Measurements from ENCODE around the gene SPSB2.

The SPSB2 gene

GRCh38 chr12:6839482-6840201 lies 33.5 kb downstream of the SPSB2 start:
- Histone ChIP-seq H3K4me3 (ENCODE audit: low read depth in 1 of 2, low read length in 2 of 2) (no peak overlapping the region), H3K36me3 (ENCODE audit: insufficient read depth, low read length) (no peaks in the 10 kb centered on the region), H3K4me2 (ENCODE audit: insufficient read depth, low read length) (no peak overlapping the region), H3K9ac (ENCODE audit: low read depth, low read length) (no peak overlapping the region), H3K27ac (ENCODE audit: low read length) (no peak overlapping the region), H2AFZ (ENCODE audit: low read depth, low read length) (no peak overlapping the region), H3K79me2 (ENCODE audit: insufficient read depth, low read length) (no peaks in the 10 kb centered on the region), H3K4me1 (ENCODE audit: insufficient read depth, low read length) (no peaks in the 10 kb centered on the region), H3K27me3 (ENCODE audit: insufficient read depth, low read length, poor library complexity) (peaks cover 4% of the 10 kb centered on the region), H4K20me1 (ENCODE audit: insufficient read depth, low read length) (no peaks in the 10 kb centered on the region), H3K9me3 (ENCODE audit: insufficient read depth, low read length, severe bottlenecking) (no peaks in the 10 kb centered on the region)
- no peak for DNase-seq
- TF ChIP-seq CTCF (IDR thresholded peaks at IDR 0.05; ENCODE audit: borderline replicate concordance, extremely low read depth, low read length, poor library complexity, severe bottlenecking): no peak
- TF ChIP-seq EZH2 (IDR thresholded peaks at IDR 0.05; ENCODE audit: borderline replicate concordance, low read depth, low read length, severe bottlenecking): no peak
- ATAC-seq (ENCODE audit: insufficient read depth, low read depth): no peak

- H3K27ac ChIP-seq (ENCODE audit: low read length): no peak overlapping the region
- no peak for DNase-seq
- H2AFZ ChIP-seq (ENCODE audit: low read depth, low read length): no peak overlapping the region
- ATAC-seq (ENCODE audit: insufficient read depth, low read depth): no peak
- H3K9me3 ChIP-seq (ENCODE audit: insufficient read depth, low read length, severe bottlenecking): no peaks in the 10 kb centered on the region
- no peak overlapping the region for H3K4me3 ChIP-seq (ENCODE audit: low read depth in 1 of 2, low read length in 2 of 2)
- H4K20me1 ChIP-seq (ENCODE audit: insufficient read depth, low read length): no peaks in the 10 kb centered on the region
- no peaks in the 10 kb centered on the region for H3K79me2 ChIP-seq (ENCODE audit: insufficient read depth, low read length)
- no peaks in the 10 kb centered on the region for H3K36me3 ChIP-seq (ENCODE audit: insufficient read depth, low read length)
- no peak for TF ChIP-seq CTCF (IDR thresholded peaks at IDR 0.05; ENCODE audit: borderline replicate concordance, extremely low read depth, low read length, poor library complexity, severe bottlenecking)
- no peak for TF ChIP-seq EZH2 (IDR thresholded peaks at IDR 0.05; ENCODE audit: borderline replicate concordance, low read depth, low read length, severe bottlenecking)
- H3K27me3 ChIP-seq (ENCODE audit: insufficient read depth, low read length, poor library complexity): peaks cover 5% of the 10 kb centered on the region
- H3K4me2 ChIP-seq (ENCODE audit: insufficient read depth, low read length): no peak overlapping the region
- H3K4me1 ChIP-seq (ENCODE audit: insufficient read depth, low read length): no peaks in the 10 kb centered on the region
- H3K9ac ChIP-seq (ENCODE audit: low read depth, low read length): no peak overlapping the region
These were observed 34.2 kb downstream of the SPSB2 start for GRCh38 chr12:6838854-6839253.

DNA sequence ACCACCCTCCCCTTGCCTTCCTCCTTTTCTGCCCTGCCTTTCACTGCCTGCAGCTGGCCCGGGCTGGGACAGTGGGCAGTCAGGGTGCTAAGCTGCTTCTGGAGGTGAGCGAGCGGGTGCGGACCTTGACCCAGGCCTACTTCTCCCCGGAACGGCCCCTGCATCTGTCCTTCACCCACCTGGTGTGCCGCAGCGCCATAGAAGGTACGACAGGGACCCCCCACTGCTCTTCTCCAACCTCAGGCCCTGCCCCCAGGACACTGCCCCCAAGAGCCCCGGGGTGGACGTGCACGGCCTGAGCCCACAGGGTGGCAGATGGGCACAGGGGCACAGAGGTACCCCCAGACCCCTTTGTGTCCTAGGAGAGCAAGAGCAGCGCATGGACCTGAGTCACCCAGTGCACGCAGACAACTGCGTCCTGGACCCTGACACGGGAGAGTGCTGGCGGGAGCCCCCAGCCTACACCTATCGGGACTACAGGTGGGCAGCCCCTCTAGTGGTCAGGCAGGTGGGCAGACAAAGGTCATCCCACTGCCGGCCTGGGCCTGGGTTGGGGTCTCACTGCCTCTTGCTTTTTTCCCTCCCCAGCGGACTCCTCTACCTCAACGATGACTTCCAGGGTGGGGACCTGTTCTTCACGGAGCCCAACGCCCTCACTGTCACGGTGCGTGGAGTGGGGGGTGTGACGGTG lies 35.6 kb downstream of the SPSB2 start:
- Histone ChIP-seq H3K27ac (ENCODE audit: low read length) (no peak overlapping the region), H2AFZ (ENCODE audit: low read depth, low read length) (no peak overlapping the region), H3K4me1 (ENCODE audit: insufficient read depth, low read length) (no peaks in the 10 kb centered on the region)

More for the DNA sequence above, 35.6 kb downstream of the SPSB2 start:
- no peaks in the 10 kb centered on the region for H4K20me1 ChIP-seq (ENCODE audit: insufficient read depth, low read length)
- H3K9me3 ChIP-seq (ENCODE audit: insufficient read depth, low read length, severe bottlenecking): no peaks in the 10 kb centered on the region
- no peak for DNase-seq
- no peak for ATAC-seq (ENCODE audit: insufficient read depth, low read depth)
- TF ChIP-seq EZH2 (IDR thresholded peaks at IDR 0.05; ENCODE audit: borderline replicate concordance, low read depth, low read length, severe bottlenecking): no peak
- no peak for TF ChIP-seq CTCF (IDR thresholded peaks at IDR 0.05; ENCODE audit: borderline replicate concordance, extremely low read depth, low read length, poor library complexity, severe bottlenecking)
- H3K4me3 ChIP-seq (ENCODE audit: low read depth in 1 of 2, low read length in 2 of 2): no peak overlapping the region
- H3K36me3 ChIP-seq (ENCODE audit: insufficient read depth, low read length): no peaks in the 10 kb centered on the region
- H3K79me2 ChIP-seq (ENCODE audit: insufficient read depth, low read length): no peaks in the 10 kb centered on the region
- no peak overlapping the region for H3K9ac ChIP-seq (ENCODE audit: low read depth, low read length)
- H3K27me3 ChIP-seq (ENCODE audit: insufficient read depth, low read length, poor library complexity): peaks cover 9% of the 10 kb centered on the region
- H3K4me2 ChIP-seq (ENCODE audit: insufficient read depth, low read length): no peak overlapping the region

Measured in DND-41 (cell line).